HEK293 (cell line): ENCODE results near the gene SLC37A3.

Experiments
- HOXD13 ChIP-seq: sonication (generic); formaldehyde crosslinking; IDR thresholded peaks from 2 replicates; pipeline ENCODE4 v1.8.0; 2022; ENCODE audit warnings: missing genetic modification reagents, borderline replicate concordance
- SCRT2 ChIP-seq: fragments of 450-650 bp; formaldehyde crosslinking; IDR thresholded peaks from 2 replicates; pipeline ENCODE4 v1.5.1; 2016; ENCODE audit warnings: missing biosample characterization, missing genetic modification characterization
- ZFHX2 ChIP-seq: fragments of 450-650 bp; formaldehyde crosslinking; conservative IDR thresholded peaks from 2 replicates; pipeline ENCODE4 v1.5.1; 2016; ENCODE audit warnings: missing biosample characterization, missing genetic modification characterization
- ZNF114 ChIP-seq: fragments of 450-650 bp; formaldehyde crosslinking; IDR thresholded peaks from 2 replicates; pipeline ENCODE4 v1.5.0; 2017; ENCODE audit warnings: missing biosample characterization, missing genetic modification characterization
- ZNF155 ChIP-seq: fragments of 450-650 bp; formaldehyde crosslinking; IDR thresholded peaks from 2 replicates; pipeline ENCODE4 v1.5.1; 2016; ENCODE audit warnings: missing biosample characterization, missing genetic modification characterization
- ZNF221 ChIP-seq: fragments of 450-650 bp; formaldehyde crosslinking; IDR thresholded peaks from 2 replicates; pipeline ENCODE4 v1.5.1; 2017; ENCODE audit warnings: missing biosample characterization, missing genetic modification characterization, borderline replicate concordance
- ZNF404 ChIP-seq: fragments of 450-650 bp; formaldehyde crosslinking; IDR thresholded peaks from 2 replicates; pipeline ENCODE4 v1.5.1; 2017; ENCODE audit warnings: missing biosample characterization, missing genetic modification characterization
- ZNF416 ChIP-seq: fragments of 450-650 bp; formaldehyde crosslinking; IDR thresholded peaks from 2 replicates; pipeline ENCODE4 v1.5.1; 2016; ENCODE audit warnings: missing biosample characterization, missing genetic modification characterization
- ZNF501 ChIP-seq: fragments of 450-650 bp; formaldehyde crosslinking; IDR thresholded peaks from 2 replicates; pipeline ENCODE4 v1.5.1; 2016; ENCODE audit warnings: missing biosample characterization, missing genetic modification characterization
- ZNF792 ChIP-seq: fragments of 450-650 bp; formaldehyde crosslinking; IDR thresholded peaks from 2 replicates; pipeline ENCODE4 v1.5.1; 2016; ENCODE audit warnings: missing biosample characterization, missing genetic modification characterization
- TF ChIP-seq, protein P1 (sequence below): fragments of 450-650 bp; formaldehyde crosslinking; IDR thresholded peaks from 2 replicates; pipeline ENCODE4 v1.5.1; 2016; ENCODE audit warnings: missing biosample characterization, missing genetic modification characterization
- TF ChIP-seq, protein P2 (sequence below): fragments of 450-650 bp; formaldehyde crosslinking; IDR thresholded peaks from 2 replicates; pipeline ENCODE4 v1.5.1; 2017; ENCODE audit warnings: missing biosample characterization, missing genetic modification characterization

DNA sequence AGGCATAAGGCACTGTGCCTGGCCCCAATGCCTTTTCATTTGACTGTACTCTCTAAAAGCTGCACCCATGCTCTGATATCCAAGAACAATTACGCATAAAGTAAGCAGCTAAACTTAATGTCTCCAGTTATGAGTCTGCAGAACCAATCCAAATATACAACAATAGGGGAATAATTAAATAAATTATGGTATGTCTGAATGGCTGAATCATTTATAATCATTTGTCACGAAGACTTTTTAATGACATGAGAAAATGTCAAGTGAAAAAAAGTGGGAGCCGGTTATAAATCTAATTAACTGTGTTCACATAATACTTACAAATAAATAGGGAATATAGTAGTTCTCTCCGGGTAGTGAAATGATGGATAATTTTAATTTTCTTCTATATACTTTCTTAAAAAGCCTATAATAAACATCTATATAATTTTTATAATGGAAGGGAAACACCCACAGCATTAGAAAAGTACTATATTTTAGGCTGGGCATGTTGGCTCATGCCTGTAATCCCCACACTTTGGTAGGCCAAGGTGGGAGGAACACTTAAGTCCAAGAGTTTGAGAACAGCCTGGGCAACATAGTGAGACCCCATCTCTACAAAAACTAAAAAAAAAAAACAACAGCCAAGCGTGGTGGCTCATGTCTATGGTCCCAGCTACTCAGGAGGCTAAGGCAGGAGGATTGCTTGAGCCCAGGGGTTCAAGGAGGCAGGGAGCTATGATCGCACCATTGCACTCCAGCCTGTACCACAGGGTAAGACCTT lies 14.2 kb downstream of the SLC37A3 start:
- TF ChIP-seq SCRT2 (tag by site-specific recombination) (no peak), ZNF501 (no peak), ZNF114 (no peak), HOXD13 (CRISPR knock-in tag) (no peak), ZNF416 (tag by site-specific recombination) (no peak), ZNF221 (tag by site-specific recombination) (no peak), ZNF792 (no peak), ZNF155 (tag by site-specific recombination) (no peak), ZNF404 (tag by site-specific recombination) (no peak), ZFHX2 (no peak)
- TF ChIP-seq, protein P1, sequence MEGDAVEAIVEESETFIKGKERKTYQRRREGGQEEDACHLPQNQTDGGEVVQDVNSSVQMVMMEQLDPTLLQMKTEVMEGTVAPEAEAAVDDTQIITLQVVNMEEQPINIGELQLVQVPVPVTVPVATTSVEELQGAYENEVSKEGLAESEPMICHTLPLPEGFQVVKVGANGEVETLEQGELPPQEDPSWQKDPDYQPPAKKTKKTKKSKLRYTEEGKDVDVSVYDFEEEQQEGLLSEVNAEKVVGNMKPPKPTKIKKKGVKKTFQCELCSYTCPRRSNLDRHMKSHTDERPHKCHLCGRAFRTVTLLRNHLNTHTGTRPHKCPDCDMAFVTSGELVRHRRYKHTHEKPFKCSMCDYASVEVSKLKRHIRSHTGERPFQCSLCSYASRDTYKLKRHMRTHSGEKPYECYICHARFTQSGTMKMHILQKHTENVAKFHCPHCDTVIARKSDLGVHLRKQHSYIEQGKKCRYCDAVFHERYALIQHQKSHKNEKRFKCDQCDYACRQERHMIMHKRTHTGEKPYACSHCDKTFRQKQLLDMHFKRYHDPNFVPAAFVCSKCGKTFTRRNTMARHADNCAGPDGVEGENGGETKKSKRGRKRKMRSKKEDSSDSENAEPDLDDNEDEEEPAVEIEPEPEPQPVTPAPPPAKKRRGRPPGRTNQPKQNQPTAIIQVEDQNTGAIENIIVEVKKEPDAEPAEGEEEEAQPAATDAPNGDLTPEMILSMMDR (tag by site-specific recombination) = no peak
- TF ChIP-seq, protein P2, sequence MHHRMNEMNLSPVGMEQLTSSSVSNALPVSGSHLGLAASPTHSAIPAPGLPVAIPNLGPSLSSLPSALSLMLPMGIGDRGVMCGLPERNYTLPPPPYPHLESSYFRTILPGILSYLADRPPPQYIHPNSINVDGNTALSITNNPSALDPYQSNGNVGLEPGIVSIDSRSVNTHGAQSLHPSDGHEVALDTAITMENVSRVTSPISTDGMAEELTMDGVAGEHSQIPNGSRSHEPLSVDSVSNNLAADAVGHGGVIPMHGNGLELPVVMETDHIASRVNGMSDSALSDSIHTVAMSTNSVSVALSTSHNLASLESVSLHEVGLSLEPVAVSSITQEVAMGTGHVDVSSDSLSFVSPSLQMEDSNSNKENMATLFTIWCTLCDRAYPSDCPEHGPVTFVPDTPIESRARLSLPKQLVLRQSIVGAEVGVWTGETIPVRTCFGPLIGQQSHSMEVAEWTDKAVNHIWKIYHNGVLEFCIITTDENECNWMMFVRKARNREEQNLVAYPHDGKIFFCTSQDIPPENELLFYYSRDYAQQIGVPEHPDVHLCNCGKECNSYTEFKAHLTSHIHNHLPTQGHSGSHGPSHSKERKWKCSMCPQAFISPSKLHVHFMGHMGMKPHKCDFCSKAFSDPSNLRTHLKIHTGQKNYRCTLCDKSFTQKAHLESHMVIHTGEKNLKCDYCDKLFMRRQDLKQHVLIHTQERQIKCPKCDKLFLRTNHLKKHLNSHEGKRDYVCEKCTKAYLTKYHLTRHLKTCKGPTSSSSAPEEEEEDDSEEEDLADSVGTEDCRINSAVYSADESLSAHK (tag by site-specific recombination) = no peak
